ENCODE measurements around the gene SLC5A10.
"Not testable (repeated sequence)": the region's sequence is repeated elsewhere in the genome, so short reads cannot be mapped to it uniquely, and the experiment has no call there.

GRCh38 chr17:19041871-19042270, 89.9 kb downstream of the SLC5A10 start:
- TF ChIP-seq, protein P1, sequence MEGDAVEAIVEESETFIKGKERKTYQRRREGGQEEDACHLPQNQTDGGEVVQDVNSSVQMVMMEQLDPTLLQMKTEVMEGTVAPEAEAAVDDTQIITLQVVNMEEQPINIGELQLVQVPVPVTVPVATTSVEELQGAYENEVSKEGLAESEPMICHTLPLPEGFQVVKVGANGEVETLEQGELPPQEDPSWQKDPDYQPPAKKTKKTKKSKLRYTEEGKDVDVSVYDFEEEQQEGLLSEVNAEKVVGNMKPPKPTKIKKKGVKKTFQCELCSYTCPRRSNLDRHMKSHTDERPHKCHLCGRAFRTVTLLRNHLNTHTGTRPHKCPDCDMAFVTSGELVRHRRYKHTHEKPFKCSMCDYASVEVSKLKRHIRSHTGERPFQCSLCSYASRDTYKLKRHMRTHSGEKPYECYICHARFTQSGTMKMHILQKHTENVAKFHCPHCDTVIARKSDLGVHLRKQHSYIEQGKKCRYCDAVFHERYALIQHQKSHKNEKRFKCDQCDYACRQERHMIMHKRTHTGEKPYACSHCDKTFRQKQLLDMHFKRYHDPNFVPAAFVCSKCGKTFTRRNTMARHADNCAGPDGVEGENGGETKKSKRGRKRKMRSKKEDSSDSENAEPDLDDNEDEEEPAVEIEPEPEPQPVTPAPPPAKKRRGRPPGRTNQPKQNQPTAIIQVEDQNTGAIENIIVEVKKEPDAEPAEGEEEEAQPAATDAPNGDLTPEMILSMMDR (IDR thresholded peaks at IDR 0.05) = not testable (repeated sequence)
- not testable (repeated sequence) for TF ChIP-seq EP300, POLR2AphosphoS5 (IDR thresholded peaks at IDR 0.05)
